ENCODE measurements around the gene VGLL3.

Gene VGLL3

GRCh38 chr3:86963611-86964010, 27.3 kb downstream of the VGLL3 start:
- no peak for TF ChIP-seq CTCF (conservative IDR thresholded peaks at IDR 0.05)
- no peak overlapping the region for H3K27ac ChIP-seq

DNA sequence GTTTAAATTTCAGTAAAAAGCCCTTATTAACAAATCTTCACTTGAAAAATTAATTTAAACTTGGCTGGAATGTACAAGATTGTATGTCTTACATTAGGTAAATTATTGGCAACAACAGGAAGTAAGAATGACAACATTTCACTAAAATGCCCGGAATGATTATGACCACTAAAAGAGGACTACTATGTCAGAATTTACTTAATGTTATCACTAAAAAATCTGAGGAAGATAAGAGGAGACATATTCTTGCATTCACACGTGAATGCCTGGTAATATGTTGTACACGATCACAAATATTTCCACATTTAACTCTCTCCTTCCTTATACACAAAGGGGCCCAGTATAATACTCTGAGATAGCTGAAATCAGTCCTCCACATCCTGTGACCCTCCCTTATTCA, 29.7 kb downstream of the VGLL3 start:
- H3K27ac ChIP-seq = no peak overlapping the region
- TF ChIP-seq CTCF (conservative IDR thresholded peaks at IDR 0.05) = no peak

DNA sequence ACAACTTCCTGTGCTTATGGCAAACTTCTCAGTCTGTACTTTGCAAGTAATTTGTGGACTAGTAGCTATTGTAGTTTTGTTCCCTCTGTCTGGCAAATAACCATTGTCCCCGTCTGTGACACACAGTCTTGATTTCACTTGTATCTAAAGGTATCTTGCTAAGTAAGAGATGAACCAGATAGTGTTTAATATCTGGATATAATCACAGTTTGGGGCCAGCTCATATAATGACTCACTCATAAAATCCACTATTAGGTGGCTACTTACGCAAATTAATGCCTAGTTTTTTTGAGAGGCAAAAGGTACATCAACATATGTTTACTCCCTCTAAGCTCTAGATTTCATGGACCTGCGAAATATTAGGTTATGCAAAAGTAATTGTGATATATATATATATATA, 30.4 kb downstream of the VGLL3 start:
- H3K27ac ChIP-seq = no peak overlapping the region
- no peak for TF ChIP-seq CTCF (conservative IDR thresholded peaks at IDR 0.05)

DNA sequence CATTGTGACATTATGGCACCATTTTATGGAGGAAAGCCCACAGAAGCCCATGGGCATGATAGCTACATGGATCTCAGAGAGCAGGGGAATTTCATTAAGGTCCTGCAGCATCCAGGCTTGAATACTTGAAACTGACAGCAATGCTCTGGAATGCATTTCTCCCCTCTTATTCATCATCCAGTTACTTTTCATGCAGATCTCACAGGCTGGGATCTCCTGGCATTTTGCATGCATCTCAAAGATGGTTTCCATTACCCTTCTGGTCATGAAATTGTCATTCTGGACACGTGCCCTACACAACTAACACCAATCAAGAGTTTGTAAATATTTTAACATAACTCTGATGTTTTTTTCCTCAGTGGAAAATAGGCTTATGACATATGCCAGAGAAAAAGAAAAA, 32.4 kb downstream of the VGLL3 start:
- no peak overlapping the region for H3K27ac ChIP-seq
- no peak for TF ChIP-seq CTCF (conservative IDR thresholded peaks at IDR 0.05)

DNA sequence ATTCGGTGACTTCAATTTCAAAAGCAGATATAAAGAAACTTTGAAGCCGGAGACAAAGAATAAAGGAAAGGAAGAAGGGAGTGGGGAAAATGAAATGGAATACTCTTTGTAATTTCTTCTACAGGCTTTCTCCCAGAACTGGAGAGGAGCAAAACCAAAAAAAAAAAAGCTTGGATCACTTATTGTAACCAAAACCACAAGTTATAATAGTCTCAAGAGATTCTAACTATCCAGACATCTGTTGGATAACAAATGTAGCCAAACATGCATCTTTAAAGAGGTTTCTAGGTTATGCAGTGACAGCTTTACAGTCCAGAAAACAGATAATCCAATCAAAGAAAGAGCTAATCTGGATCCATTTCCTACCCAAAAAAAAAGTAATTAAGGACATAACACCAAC, 36.2 kb downstream of the VGLL3 start:
- no peak overlapping the region for H3K27ac ChIP-seq
- no peak for TF ChIP-seq CTCF (conservative IDR thresholded peaks at IDR 0.05)

DNA sequence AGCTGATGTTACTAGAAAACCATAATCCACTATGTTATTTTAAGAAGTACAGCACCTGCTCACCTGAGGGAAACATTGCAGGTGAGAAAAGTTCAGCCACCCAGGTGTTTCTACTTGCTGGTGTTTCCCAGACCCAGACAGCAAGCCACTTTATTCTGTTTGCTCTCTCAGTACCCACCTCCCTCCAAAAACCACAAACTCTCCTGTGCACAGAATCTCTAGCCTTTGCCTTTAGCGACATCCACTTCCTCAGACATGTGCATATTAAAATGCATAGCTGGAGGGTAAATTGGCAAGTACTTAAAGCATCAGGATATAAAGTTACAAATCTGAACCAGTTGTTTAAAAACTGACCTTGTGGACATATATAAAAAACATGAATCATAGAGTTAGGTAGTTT, 36.7 kb downstream of the VGLL3 start:
- no peak for TF ChIP-seq CTCF (conservative IDR thresholded peaks at IDR 0.05)

DNA sequence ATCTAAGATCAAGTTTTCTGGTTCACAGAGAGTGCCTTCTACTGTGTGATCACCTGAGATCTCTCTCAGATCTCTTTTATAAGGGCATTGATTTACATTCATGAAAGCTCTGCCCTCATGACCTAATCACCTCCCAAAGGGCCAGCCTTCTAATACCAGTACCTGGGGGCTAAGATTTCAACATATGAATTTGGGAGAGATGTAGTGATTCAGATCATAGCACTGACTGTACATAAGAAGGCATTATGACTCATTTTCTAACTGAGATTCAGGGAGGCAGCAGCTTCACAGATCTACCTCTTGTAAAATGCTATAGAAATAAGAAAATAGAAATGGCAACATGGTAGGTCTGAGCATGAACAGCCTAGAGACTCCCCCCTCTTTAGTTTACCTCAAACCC, 39.6 kb downstream of the VGLL3 start:
- H3K27ac ChIP-seq = no peak overlapping the region
- no peak for TF ChIP-seq CTCF (conservative IDR thresholded peaks at IDR 0.05)

More for the DNA sequence above, 36.7 kb downstream of the VGLL3 start:
- no peak overlapping the region for H3K27ac ChIP-seq

DNA sequence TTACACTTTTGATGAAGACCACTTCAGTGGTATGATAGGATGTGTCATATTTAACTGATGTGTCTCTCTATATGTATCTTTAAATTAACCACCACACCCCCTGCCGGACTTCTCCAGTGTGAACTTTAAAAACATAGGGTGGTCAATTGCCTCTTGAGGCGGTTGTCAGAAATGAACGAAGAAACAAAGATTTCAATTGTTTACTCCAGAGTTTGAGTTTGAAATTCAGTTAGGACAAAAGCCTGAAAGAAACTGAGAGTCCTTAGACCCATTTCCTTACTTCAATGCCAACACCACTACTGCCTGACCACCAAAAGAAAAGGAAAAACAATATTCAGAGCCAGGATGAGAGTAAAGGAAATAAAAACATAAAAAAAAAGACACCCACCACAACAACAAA, 40.2 kb downstream of the VGLL3 start:
- TF ChIP-seq CTCF (conservative IDR thresholded peaks at IDR 0.05) = no peak
- H3K27ac ChIP-seq = no peak overlapping the region

Measured in VCaP (cell line).